KG1 (cell line): ENCODE results near the gene TAF4B.
"Not testable (repeated sequence)": the region's sequence is repeated elsewhere in the genome, so short reads cannot be mapped to it uniquely, and the experiment has no call there.

Experiments
- DNase-seq: peaks from one replicate; lab custom pipeline; 2025; lab: John Stamatoyannopoulos, UW

Gene TAF4B

DNA sequence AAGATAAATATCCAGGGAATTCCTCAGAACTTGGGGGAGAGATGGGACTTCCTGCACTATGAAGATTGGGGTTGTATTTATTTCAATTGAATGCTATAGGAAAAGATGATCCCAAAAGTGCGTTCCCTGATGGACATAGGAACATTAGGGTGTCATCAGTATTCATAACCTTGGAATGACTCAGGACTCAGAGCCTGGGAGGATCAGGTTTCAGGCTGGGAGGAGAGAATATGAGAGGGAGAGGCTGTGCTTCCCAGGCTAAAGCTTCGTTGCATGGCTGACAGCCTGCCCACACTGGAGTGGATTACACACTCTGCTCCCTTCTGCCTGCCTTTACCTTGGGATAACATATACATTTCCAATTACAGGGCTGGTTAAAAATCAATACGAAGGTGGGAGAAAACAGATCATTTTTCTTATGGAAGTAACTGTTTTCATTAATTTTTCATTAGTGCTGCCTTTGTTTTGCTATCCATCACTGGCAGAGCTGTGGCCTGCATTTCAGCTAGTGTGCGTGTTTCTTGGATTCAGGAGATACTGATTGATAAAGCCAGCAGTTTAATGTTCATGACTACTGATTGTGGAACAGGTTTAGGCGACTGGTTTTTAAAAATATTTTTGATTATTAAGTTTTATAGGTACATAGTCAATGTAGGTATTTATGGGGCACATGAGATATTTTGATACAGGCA lies 203.4 kb downstream of the TAF4B start:
- no peak for DNase-seq

DNA sequence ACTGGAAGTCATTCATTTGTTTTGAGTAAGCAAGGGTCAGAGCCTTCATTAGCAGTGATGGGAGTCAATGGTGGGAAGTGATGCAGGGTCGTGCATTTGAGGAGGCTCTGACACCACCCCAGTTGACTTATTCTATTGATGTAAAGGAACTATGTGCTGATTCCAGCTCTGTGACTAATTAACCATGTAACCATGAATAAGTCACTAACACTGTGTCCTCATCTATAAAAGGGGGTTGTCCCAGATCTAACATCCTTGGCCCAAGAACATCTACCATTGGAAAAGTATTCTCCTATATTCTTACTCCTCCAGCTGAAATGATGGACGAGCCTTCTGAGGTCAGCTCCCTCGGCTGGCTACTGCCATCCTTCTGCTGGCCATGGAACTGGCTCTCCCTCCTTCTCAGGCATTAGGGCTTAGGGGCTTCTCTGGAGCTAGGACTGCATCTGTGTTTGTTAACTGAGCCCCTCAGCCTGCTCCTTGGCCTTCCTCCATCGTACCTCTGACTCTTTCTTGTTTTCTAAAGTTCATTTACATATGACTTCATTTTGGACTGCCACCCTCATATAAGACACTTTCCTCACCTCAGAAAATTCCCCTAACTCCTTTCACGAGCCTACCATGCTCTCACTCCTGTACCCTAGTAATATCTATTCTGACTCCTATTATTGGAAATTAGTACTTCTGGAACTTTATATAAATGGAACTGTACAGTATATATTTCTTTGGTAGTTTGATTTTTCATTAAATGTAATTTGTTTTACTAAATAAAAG lies 206.6 kb downstream of the TAF4B start:
- DNase-seq: no peak

DNA sequence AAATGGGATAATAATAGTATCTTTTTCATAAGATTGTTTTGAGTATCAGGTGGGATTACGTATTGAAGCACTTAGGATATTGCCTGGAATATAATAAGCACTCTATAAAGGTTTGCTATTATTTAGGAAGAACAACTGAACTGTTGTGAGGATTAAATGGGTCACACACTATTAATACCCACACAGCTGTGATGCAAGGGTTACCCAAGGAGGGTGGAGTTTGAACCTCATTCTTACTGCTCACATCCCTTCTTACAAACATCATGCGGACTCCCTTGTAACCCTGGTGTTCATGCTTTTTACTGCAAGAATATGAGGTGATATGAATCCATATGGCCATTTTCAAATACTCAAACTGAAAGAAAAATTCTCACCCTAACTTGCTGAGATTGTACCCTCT lies 208.6 kb downstream of the TAF4B start:
- DNase-seq: no peak

DNA sequence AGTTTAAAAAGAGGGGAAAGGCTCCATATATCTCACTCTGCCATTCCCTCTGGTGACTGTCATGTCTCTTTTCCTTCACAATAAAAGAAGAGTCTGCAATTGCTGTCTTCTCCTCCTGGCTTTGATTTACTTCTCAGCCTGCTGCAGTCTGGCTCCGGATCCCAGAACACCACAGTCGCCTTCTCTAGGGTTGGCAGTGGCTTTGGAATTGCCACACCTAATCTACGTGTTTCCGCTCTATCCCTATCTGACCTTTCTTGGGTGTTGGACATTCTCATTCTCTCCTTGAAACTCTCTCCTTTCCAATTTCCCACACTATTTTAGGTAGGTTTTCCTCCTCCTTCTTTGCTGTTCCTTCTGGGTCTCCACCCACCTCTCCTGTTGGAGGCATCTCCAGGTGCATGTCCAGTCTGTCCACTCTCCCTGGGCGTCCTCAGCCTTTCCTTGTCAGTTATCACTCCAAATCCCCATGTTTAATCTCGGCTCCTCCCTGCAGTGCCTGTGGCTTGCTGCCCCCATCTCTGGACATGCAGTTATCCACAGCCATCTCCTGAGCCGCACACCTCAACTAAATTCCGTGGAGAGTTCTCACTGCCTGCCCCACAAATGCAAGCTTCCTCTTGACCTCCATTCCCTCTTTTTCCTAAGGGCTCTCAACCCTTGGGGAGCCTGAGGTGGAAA lies 209.3 kb downstream of the TAF4B start:
- DNase-seq: no peak

DNA sequence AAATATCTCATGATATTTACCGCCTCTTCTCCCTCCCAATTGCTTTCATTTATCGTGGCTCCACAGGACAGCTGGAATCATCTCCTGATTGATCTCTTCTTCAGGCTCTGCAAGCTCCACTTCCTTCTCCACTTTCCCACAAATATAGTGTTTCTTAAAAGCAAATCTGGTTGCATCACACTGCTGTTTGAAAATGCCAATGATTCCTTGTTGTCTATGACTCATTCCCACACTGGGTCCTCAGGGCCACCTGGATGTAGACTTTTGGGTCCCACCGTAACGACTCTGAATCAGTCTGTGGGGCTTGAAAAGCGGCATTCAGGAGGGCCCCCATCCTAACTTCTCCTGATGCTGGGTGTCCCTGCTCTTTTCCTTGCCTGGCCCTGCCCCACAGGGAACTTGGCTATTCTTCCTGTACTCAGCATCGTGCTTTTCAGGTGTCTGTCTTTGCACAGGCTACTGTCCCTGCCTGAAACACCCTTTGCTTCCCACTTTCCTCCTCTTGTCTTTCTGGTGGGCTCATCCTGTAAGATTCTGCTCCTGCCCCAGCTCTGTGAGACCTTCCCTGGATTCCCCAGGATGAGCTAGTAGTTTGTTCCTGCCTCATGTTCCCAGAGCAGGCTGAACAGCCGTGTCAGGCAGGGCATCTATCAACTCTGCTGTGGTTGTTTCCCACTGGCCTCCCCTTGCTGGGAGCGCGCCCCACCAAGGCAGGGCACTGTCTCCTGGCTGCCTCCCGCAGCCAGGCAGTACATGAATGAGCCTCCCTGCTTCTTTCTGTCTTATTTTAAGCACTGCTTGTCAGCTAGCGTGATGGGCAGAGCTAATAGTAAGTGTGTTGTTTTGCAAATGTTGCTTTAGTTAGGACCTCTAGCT lies 210.2 kb downstream of the TAF4B start:
- no peak for DNase-seq

GRCh38 chr18:26437634-26438033 lies 211.4 kb downstream of the TAF4B start:
- DNase-seq: not testable (repeated sequence)

- DNase-seq: no peak
Observed at GRCh38 chr18:26438980-26439379, 212.7 kb downstream of the TAF4B start.

DNA sequence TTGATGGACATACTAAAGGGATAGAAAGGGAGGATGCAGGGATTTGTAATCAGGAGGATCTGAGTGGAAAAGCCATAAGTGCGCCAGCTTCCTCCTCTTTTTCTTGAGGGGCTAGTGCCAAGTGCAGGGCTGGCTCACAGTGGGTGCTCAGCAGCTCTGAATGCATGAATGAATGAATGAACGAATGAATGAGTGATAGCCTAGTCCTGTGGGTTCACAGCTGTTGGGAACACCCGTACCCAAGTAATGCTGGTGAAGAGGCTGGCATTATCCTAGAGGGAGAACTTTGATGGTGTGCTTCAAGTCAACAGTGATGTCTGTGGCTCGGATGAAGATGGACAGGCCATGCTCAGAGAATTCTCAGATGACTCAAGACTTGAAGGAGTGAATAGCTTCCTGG lies 213.3 kb downstream of the TAF4B start:
- DNase-seq: no peak

DNA sequence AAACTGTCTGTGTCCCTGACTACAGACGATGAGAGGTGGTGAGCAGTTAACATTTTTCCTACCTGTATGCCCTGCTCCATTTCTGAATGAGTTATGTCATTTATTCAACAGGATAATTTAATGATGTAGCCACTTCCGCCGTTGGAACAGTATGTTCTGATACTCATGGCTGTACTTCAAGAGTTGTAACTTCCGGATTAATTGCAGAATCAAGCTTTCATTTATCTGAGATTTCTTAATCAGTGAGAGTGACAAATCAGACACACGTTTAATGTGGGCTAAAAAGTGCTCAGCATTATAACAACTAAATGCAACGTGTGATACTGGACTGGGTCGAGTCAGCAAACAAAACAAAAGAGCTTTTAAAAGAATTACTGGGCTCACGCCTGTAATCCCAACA lies 214.4 kb downstream of the TAF4B start:
- DNase-seq: no peak
